Stimulated activated naive CD4-positive, alpha-beta T cell (primary cell): ENCODE data around the gene CPNE6.
"Not testable (repeated sequence)": the region's sequence is repeated elsewhere in the genome, so short reads cannot be mapped to it uniquely, and the experiment has no call there.

Source experiments
- DNase-seq, 6 experiments: peaks; one replicate each; lab custom pipeline; 2025; lab: John Stamatoyannopoulos, UW

CPNE6 gene

DNA sequence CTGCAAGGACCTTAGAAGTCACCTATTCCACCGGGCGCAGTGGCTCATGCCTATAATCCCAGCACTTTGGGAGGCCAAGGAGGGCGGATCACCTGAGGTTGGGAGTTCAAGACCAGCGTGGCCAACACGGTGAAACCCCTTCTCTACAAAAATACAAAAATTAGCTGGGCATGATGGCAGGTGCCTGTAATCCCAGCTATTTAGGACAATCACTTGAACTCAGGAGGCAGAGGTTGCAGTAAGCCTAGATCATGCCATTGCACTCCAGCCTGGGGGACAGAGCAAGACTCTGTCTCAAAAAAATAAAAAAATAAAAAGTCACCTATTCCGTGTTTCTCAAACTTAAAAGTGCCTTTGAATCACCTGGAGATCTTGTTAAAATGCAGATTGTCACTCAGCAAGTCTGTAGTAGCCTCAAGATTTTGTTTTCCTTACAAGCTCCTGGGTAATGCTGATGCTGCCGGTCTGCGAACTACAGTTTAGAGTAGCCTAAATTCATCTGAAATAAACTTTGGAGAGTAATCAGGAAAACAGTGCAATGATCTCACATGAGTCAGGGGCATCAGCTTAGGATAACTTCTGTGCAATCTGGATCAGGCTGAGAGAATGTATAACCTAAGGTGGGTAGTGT, 34.4 kb downstream of the CPNE6 start:
- not testable (repeated sequence) for DNase-seq

- no peak for DNase-seq
These were observed 35.4 kb downstream of the CPNE6 start for GRCh38 chr14:24106672-24107271.

DNA sequence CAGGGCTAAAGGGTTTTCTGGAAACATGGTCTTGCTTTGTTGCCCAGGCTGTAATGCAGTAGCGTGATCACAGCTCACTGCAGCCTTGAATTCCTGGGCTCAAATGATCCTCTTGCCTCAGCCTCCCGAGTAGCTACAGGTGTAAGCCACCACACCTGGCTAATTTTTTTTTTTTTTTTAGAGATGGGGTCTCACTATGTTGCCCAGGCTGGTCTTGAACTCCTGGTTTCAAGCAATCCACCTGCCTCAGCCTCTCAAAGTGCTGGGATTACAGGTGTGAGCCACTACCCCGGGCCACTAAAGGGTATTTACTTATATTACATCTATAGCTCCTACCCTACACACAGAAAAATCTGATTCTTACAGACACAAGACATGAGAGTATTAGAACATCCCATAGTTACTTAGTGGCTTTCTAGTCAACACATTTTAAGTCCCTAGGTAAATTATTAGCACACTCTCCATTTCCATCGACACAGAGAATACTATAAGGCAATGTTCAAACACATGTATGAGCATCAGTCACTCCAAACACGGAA, 37.0 kb downstream of the CPNE6 start:
- no peak for DNase-seq

GRCh38 chr14:24110060-24110459, 38.7 kb downstream of the CPNE6 start:
- DNase-seq = no peak

DNA sequence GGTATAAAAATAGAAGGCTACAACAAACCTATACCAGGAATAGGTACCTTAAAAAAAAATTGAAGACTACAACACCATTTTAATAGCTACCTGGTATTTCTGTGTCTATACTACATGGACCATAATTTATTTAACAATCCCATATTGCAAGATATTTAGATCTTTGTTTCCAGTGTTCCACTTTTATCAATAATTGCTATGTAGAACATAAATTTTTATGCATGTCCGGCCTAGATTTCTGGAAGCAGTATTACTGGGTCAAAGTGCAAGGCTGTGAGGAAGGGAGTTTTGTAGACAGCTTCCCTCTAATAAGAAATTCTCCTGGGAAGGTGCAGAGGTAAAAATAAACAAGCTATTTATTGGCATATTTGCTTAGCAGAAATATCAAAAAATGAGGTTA, 39.2 kb downstream of the CPNE6 start:
- no peak for DNase-seq

DNA sequence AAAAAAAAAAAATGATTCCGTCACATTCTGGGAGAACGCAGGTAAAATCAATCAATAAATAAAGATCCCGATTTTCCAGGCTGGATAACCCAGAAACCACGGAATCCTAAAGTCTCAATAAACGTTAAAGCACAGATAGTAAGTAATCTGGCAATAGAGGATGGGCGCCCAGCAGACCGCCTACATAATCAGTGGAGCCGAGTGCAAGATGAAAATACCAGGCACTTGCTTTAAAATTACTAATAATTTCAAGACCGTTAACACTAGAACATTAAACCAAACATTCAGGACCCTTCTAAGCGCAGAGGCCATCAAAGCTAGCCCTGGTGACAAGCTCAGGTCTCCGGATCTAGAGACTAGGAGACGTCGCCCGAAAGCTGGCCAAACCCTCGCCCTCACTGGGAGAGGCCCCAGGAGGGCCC, 42.0 kb downstream of the CPNE6 start:
- no peak for DNase-seq

- peak; percentile 69 to 97 (median 92) for DNase-seq
These were observed 42.6 kb downstream of the CPNE6 start for GRCh38 chr14:24113801-24114531.

DNA sequence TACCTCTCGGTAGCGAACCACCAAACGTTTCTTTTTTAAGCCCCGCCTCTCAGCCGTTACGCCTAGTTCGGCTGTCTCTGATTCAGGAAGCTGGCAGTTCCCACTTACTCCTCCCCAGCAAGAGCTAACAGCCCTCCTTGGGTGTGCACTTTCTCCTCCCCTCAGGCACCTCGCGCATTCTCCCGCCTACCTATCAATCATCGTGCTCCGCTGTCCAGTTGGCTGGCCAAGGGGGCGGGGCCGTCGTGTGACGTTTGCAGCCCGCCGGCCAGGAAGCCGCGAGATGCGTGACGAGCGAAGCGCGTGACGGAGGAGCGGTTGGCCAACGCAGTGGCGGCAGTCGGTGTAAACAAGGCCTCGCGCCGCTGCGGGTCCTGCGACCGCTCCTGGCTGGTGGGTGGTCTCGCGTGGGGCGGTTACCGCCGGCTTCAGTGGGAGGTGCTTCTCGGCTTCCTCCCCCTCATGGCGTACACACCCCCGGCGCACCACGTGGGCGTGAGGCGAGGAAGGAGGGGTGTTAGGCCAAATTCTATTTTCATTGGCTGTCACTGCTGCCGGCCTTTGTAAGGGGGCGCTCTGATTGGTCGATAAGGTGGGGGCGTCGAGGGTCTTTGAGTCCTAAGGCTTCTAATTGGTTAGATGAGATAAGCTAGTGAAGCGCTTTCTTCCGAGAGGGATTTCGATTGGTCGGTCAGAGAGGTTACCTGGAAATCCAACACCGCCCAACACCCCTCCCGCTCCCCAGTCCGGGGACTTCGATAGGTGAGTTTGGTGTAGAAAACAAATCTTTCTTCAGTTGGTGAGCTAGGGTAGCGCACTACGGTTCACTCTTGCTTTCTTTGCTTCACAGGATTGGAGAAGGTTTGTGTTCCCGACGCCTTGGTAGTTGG, 43.4 kb downstream of the CPNE6 start, which contains the start of the genes DCAF11 and NRL:
DCAF11 (plus strand) TSS at position 246 of the 890 bp plus-strand sequence. CDS start 818 bp downstream, outside the sequence.
NRL (minus strand) TSS at position 418 of the 890 bp plus-strand sequence. CDS start 32,101 bp downstream, outside the sequence.
- DNase-seq = peak; percentile 98 to 100 (median 100)

DNA sequence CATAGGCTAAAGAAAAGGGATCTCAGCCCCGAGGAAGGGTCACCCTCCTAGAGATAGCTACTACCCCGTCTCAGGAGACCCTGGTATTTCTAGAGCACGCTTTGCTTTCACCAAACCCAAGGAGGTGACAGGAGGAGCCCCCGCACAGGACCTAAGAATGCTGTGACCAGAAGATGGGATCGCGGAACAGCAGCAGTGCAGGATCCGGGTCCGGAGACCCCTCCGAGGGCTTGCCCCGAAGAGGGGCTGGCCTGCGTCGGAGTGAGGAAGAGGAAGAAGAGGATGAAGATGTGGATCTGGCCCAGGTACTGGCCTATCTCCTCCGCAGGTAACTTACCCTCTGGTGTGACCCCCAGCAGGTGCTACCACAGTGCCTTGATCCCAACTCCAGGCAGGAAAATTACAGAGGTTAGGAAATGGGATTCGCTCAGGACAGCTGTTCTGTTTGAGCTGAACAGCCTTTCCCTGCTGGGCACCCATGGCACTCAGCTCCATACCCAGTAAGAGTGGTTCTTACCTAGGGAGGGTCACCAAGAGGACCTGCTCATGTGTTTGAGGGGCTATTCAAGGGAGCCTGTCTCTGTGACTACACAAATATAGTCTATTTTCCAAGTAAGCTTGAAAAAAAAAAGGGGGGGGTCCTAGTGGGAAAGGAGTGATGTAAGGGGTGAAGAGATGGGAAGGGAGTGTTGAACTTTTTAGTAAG, 44.2 kb downstream of the CPNE6 start:
- no peak for DNase-seq

GRCh38 chr14:24116128-24116814, 44.9 kb downstream of the CPNE6 start:
- no peak for DNase-seq

DNA sequence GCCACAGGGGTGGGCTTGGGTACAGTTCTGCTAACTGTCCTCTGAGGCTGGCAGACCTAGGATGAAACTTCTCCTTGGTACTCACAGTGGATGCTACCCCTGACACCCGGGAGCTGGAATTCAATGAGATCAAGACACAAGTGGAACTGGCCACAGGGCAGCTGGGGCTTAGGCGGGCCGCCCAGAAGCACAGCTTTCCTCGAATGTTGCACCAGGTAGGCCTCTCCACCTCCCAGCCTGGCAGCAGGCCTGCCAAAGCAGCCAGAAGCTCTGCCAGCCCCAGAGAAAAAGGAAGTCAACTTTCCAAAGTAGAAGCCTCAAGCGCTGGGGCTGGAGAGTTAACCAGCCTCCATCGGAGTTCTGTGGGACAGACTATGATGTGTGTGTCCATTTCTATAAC, 45.8 kb downstream of the CPNE6 start:
- DNase-seq = no peak

GRCh38 chr14:24119691-24120090, 48.3 kb downstream of the CPNE6 start:
- DNase-seq = no peak

DNA sequence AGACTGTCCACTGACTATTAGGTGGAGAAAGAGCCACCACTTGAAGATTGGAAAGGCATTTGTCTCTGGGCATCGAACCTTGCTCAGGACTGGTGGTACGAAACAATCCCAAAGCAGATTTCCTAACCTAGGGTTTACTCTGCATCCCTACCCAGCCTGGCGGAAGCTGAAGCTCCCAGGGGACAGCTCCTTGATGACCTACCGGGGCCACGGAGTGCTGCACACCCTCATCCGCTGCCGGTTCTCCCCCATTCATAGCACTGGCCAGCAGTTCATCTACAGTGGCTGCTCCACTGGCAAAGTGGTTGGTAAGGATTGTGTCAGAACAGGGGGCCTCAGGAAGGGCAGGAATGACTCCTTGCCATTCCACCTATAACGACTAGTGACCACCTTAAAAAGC, 49.8 kb downstream of the CPNE6 start:
- DNase-seq = no peak

- DNase-seq = no peak
These were observed 51.1 kb downstream of the CPNE6 start for GRCh38 chr14:24122416-24122815.

DNA sequence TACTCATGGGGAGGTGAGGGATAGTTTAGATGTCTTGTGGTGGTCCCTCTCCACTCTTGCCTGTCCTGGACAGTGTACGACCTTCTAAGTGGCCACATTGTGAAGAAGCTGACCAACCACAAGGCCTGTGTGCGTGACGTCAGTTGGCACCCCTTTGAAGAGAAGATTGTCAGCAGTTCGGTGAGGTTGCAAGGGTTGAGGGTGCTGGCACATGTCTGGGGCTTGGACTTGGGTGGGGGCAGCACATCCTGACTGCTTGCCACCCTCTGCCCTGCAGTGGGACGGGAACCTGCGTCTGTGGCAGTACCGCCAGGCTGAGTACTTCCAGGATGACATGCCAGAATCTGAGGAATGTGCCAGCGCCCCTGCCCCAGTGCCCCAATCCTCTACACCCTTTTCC, 51.5 kb downstream of the CPNE6 start:
- DNase-seq = no peak

GRCh38 chr14:24123424-24124417, 52.4 kb downstream of the CPNE6 start:
- DNase-seq = no peak

GRCh38 chr14:24126939-24127338, 55.6 kb downstream of the CPNE6 start:
- DNase-seq = no peak

- no peak for DNase-seq
These were observed 56.3 kb downstream of the CPNE6 start for GRCh38 chr14:24127673-24128072.
